Measurements from ENCODE around the gene TIAM1.

The TIAM1 gene

GRCh38 chr21:31132574-31133242, 211.4 kb downstream of the TIAM1 start:
- no peak for FAIRE-seq

- no peak for FAIRE-seq
Observed at GRCh38 chr21:31130821-31131220, 213.2 kb downstream of the TIAM1 start.

- no peak for FAIRE-seq
Observed at GRCh38 chr21:31128234-31128633, 215.8 kb downstream of the TIAM1 start.

GRCh38 chr21:31124010-31124409, 220.1 kb downstream of the TIAM1 start:
- FAIRE-seq, result no peak

GRCh38 chr21:31119199-31119598, 224.9 kb downstream of the TIAM1 start:
- no peak for FAIRE-seq

- FAIRE-seq, result no peak
Observed at GRCh38 chr21:31117128-31117916, 226.7 kb downstream of the TIAM1 start.

- FAIRE-seq, result no peak
Observed at GRCh38 chr21:31115249-31115648, 228.8 kb downstream of the TIAM1 start.

GRCh38 chr21:31111093-31111492, 233.0 kb downstream of the TIAM1 start:
- no peak for FAIRE-seq

- no peak for FAIRE-seq
Observed at GRCh38 chr21:31110430-31110829, 233.6 kb downstream of the TIAM1 start.

- FAIRE-seq, result no peak
Observed at GRCh38 chr21:31107871-31108270, 236.2 kb downstream of the TIAM1 start.

GRCh38 chr21:31107176-31107785, 236.8 kb downstream of the TIAM1 start:
- no peak for FAIRE-seq

GRCh38 chr21:31103571-31104265, 240.3 kb downstream of the TIAM1 start:
- FAIRE-seq, result no peak

- FAIRE-seq, result no peak
Observed at GRCh38 chr21:31103163-31103562, 240.9 kb downstream of the TIAM1 start.

- FAIRE-seq, result no peak
Observed at GRCh38 chr21:31099122-31099521, 244.9 kb downstream of the TIAM1 start.

GRCh38 chr21:31098576-31099005, 245.5 kb downstream of the TIAM1 start:
- no peak for FAIRE-seq

GRCh38 chr21:31092832-31093625, 251.0 kb downstream of the TIAM1 start:
- FAIRE-seq, result no peak

- no peak for FAIRE-seq
Observed at GRCh38 chr21:31090376-31090775, 253.7 kb downstream of the TIAM1 start.

- FAIRE-seq, result no peak
Observed at GRCh38 chr21:31088474-31088751, 255.6 kb downstream of the TIAM1 start.

- no peak for FAIRE-seq
Observed at GRCh38 chr21:31087639-31088473, 256.2 kb downstream of the TIAM1 start.

- no peak for FAIRE-seq
Observed at GRCh38 chr21:31084689-31085088, 259.4 kb downstream of the TIAM1 start.

- no peak for FAIRE-seq
Observed at GRCh38 chr21:31078796-31079195, 265.3 kb downstream of the TIAM1 start.

- no peak for FAIRE-seq
Observed at GRCh38 chr21:31078216-31078615, 265.8 kb downstream of the TIAM1 start.

Data from TTC549 (cell line).